ENCODE results near the gene ANK3. TPM values are rescaled to one million over a fixed set of nuclear protein-coding genes. Genes with fewer than 3 reads are reported as not detected.
A peak's percentile ranks its signal among the peaks of the same experiment; 100 is the strongest.

Gene ANK3
- total and polyA plus RNA-seq, 5 experiments from 2014 or later, result 1.2 to 9.0 (median 1.6) TPM

- POLR2A ChIA-PET, result no interaction called here
- peaks cover 0 to 10% (median 0%) of the 10 kb centered on the region in 3 donors for H3K36me3 Mint-ChIP-seq
- DNase-seq (no peak), ATAC-seq (no peak)
- no peaks in the 10 kb centered on the region for H3K4me1 Mint-ChIP-seq
- peaks cover 0 to 1% (median 0%) of the 10 kb centered on the region in 9 donors for H3K9me3 Mint-ChIP-seq
- no peak overlapping the region for H3K27ac Mint-ChIP-seq
- peaks cover 0 to 3% (median 2%) of the 10 kb centered on the region in 5 donors for H3K27me3 Mint-ChIP-seq
- no peak overlapping the region for H3K4me3 Mint-ChIP-seq
Observed at GRCh38 chr10:60406182-60406581, 16.5 kb upstream of the ANK3 start.

- ATAC-seq (no peak), DNase-seq (no peak)
- H3K9me3 Mint-ChIP-seq, result peaks cover 0 to 1% (median 0%) of the 10 kb centered on the region in 9 donors
- POLR2A ChIA-PET, result no interaction called here
- H3K27ac Mint-ChIP-seq, result no peak overlapping the region
- no peaks in the 10 kb centered on the region for H3K4me1 Mint-ChIP-seq
- H3K4me3 Mint-ChIP-seq, result no peak overlapping the region
- H3K27me3 Mint-ChIP-seq, result peaks cover 0 to 2% (median under 1%) of the 10 kb centered on the region in 5 donors
- H3K36me3 Mint-ChIP-seq, result peaks cover 0 to 4% (median 0%) of the 10 kb centered on the region in 3 donors
Observed at GRCh38 chr10:60405172-60405571, 15.5 kb upstream of the ANK3 start.

- Mint-ChIP-seq H3K9me3 (peaks cover 0 to 1% (median 0%) of the 10 kb centered on the region in 9 donors), H3K4me3 (no peak overlapping the region), H3K27ac (no peak overlapping the region), H3K36me3 (no peaks in the 10 kb centered on the region), H3K4me1 (no peaks in the 10 kb centered on the region), H3K27me3 (peaks cover 0 to 2% (median 0%) of the 10 kb centered on the region in 5 donors)
- POLR2A ChIA-PET, result no interaction called here
- ATAC-seq (no peak), DNase-seq (no peak)
Observed at GRCh38 chr10:60403168-60403873, 13.6 kb upstream of the ANK3 start.

DNA sequence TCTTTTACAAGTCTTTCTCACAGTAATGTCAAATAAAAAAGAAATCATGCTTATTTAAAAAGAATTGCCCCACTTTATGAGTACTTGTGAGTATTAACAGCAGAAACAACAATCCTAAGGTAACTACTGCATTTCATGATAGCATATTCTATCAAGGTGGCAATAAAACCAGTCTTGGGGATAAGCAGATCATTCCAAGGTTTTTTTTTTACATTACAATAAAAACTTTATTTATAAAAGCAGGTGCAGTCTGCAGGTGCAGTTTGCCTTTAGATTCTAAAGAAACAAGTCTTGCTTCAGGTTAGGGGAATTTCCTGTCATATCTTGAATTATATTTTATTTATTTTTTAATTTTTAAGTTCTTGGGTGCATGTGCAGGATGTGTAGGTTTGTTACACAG is 10.7 kb upstream of the ANK3 start:
- POLR2A ChIA-PET, result no interaction called here
- Mint-ChIP-seq H3K27me3 (peaks cover 0 to 2% (median 0%) of the 10 kb centered on the region in 5 donors), H3K4me1 (peaks cover 0 to 6% (median 4%) of the 10 kb centered on the region in 4 donors)

DNA sequence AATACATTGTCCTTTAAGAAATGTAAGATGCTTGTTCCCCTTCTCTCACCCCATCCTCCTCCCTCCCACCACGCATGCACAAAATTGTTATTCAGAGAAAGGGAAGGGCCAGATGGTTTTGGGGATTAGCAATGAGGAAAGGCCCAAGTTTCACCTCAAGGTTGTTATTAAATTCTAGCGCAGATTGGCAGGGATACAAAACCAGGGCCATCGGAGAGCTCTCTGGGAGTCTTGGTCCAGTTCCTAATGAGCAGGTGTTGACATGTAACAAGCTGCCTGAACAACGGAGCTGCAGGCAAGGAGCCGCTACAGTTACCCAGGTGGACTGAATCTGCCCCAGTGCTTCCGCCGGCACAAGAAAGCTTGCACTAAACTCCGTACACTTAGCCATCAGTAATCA is 9.7 kb upstream of the ANK3 start:
- Mint-ChIP-seq H3K36me3 (no peaks in the 10 kb centered on the region), H3K27me3 (peaks cover 0 to 2% (median 0%) of the 10 kb centered on the region in 5 donors), H3K9me3 (peaks cover 0 to 1% (median 0%) of the 10 kb centered on the region in 9 donors), H3K27ac (no peak overlapping the region), H3K4me1 (peaks cover 0 to 10% (median 8%) of the 10 kb centered on the region in 4 donors), H3K4me3 (no peak overlapping the region)
- ATAC-seq (no peak), DNase-seq (no peak)
- POLR2A ChIA-PET, result no interaction called here

More for the DNA sequence above, 10.7 kb upstream of the ANK3 start:
- no peak for ATAC-seq
- no peak overlapping the region for H3K4me3 Mint-ChIP-seq
- no peak overlapping the region for H3K27ac Mint-ChIP-seq
- DNase-seq, result no peak
- peaks cover 0 to 1% (median 0%) of the 10 kb centered on the region in 9 donors for H3K9me3 Mint-ChIP-seq
- H3K36me3 Mint-ChIP-seq, result no peaks in the 10 kb centered on the region

DNA sequence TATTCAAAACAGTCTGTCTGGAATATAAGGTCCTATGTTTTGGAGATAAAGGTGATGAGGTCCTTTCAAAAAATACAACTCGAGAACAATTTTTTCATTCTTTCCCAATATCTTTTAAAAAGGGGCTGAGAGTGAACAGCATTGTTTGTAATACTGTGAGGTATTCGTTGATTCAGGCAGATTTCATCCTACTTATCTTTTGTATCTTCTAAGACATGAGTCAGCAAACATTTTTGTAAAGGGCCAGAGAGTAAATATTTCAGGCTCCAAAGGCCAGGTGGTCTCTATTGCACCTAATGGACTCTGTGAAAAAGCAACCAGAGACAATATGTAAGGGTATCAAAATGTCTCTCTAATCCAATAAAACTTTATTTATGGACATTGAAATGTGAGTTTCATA is 8.1 kb upstream of the ANK3 start:
- Mint-ChIP-seq H3K27ac (no peak overlapping the region), H3K4me3 (no peak overlapping the region), H3K36me3 (no peaks in the 10 kb centered on the region), H3K4me1 (peaks cover 0 to 15% (median 8%) of the 10 kb centered on the region in 4 donors), H3K27me3 (peaks cover 0 to 3% (median 0%) of the 10 kb centered on the region in 5 donors), H3K9me3 (no peaks in the 10 kb centered on the region)
- ATAC-seq (no peak), DNase-seq (no peak)
- POLR2A ChIA-PET, result no interaction called here

GRCh38 chr10:60396766-60397165 is 7.1 kb upstream of the ANK3 start:
- Mint-ChIP-seq H3K9me3 (no peaks in the 10 kb centered on the region), H3K27ac (no peak overlapping the region), H3K36me3 (peaks cover 0 to 2% (median 0%) of the 10 kb centered on the region in 3 donors), H3K27me3 (peaks cover 0 to 3% (median 0%) of the 10 kb centered on the region in 5 donors), H3K4me3 (no peak overlapping the region), H3K4me1 (peaks cover 0 to 15% (median 8%) of the 10 kb centered on the region in 4 donors)
- POLR2A ChIA-PET, result no interaction called here
- DNase-seq (no peak), ATAC-seq (no peak)

GRCh38 chr10:60395711-60396110 is 6.0 kb upstream of the ANK3 start:
- H3K4me1 Mint-ChIP-seq, result peaks cover 0 to 15% (median 8%) of the 10 kb centered on the region in 4 donors
- peak overlapping the region in 2 of 10 donors; percentile 1 to 6 for H3K27ac Mint-ChIP-seq
- DNase-seq (no peak), ATAC-seq (no peak)
- H3K9me3 Mint-ChIP-seq, result no peaks in the 10 kb centered on the region
- POLR2A ChIA-PET, result no interaction called here
- peaks cover 0 to 7% (median 3%) of the 10 kb centered on the region in 3 donors for H3K36me3 Mint-ChIP-seq
- H3K4me3 Mint-ChIP-seq, result no peak overlapping the region
- peaks cover 0 to 3% (median 0%) of the 10 kb centered on the region in 5 donors for H3K27me3 Mint-ChIP-seq

DNA sequence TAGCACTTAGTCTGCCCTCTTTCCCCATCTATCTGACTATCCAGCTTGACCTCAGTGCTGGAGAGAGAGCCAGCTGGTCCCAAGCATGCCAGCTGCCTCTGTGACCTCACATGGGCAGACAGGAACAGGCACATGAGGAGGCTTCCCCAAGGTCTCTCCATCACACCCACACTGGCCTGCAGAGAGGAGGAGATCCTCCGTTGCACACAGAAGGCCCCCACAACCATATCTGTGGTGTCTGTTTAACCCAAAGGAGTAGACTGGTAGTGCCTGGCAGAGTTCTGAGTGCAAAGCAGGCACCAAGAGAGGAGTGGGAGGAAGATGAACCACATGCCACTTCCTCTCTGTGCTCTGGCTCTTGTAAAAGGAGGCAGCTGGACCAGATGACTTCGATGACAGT is 4.8 kb upstream of the ANK3 start:
- POLR2A ChIA-PET, result no interaction called here
- Mint-ChIP-seq H3K36me3 (peaks cover 0 to 12% (median 3%) of the 10 kb centered on the region in 3 donors), H3K27me3 (peaks cover 0 to 3% (median 0%) of the 10 kb centered on the region in 5 donors), H3K27ac (no peak overlapping the region), H3K4me1 (peaks cover 0 to 15% (median 9%) of the 10 kb centered on the region in 4 donors), H3K4me3 (no peak overlapping the region), H3K9me3 (no peaks in the 10 kb centered on the region)
- ATAC-seq, result peak in 1 of 2 donors; percentile 73
- peak in 1 of 10 donors; percentile 16 for DNase-seq

DNA sequence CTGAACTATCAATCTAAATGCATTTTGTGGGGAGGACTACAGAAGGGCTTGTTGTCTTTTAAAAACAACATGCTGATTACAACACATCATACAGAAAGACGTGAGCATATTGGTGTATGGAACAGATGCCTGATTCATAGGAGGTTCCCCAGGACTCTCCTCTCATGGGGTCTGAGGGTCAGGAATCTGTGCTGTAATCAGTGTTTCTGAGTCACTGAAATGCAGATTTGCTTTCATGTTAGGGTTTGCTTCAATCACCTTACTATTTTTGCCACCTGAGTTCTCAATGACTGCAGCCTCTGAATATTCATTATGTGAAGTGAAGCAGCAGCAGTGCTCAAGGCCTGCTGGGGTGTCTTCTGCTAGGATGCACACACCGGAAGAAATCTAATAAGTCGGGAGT is 550 bp upstream of the ANK3 start:
- Mint-ChIP-seq H3K4me1 (peaks cover 0 to 15% (median 11%) of the 10 kb centered on the region in 4 donors), H3K36me3 (peaks cover 0 to 12% (median 3%) of the 10 kb centered on the region in 3 donors), H3K27me3 (peaks cover 0 to 7% (median 0%) of the 10 kb centered on the region in 5 donors), H3K27ac (no peak overlapping the region), H3K9me3 (no peaks in the 10 kb centered on the region), H3K4me3 (no peak overlapping the region)
- ATAC-seq (no peak), DNase-seq (no peak)
- POLR2A ChIA-PET, result no interaction called here

GRCh38 chr10:60388709-60389301 is 870 bp downstream of the ANK3 start:
- ATAC-seq, result no peak
- Mint-ChIP-seq H3K4me3 (no peak overlapping the region), H3K4me1 (peaks cover 2 to 9% (median 8%) of the 10 kb centered on the region in 4 donors), H3K36me3 (peaks cover 0 to 12% (median 3%) of the 10 kb centered on the region in 3 donors), H3K27me3 (peaks cover 0 to 7% (median 0%) of the 10 kb centered on the region in 5 donors), H3K9me3 (no peaks in the 10 kb centered on the region), H3K27ac (no peak overlapping the region)
- POLR2A ChIA-PET, result no interaction called here
- DNase-seq, result no peak

DNA sequence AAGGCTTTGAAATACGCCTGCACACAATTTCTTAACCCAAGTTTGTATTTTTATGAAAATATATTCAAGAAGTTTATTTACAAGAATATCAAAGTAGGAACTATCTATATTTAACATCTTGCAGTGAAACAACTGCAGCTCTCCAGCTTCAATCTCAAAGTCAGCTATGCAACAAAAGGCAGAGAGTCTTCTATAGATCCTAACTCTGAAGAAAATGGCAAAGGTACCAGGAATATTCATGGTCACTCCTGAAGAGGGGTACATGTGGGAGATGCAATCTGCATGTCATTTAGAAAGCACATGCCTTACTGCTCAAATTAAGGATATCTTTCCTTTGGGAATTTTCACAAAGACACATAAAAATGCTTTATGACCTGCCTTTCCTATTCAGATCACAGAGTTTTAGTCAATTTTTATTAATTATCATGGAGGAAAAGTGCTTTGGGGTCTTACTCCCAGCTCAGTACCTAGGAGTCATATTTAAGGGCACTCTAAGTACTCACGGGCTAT is 1.5 kb downstream of the ANK3 start:
- Mint-ChIP-seq H3K27me3 (peaks cover 0 to 7% (median 0%) of the 10 kb centered on the region in 5 donors), H3K4me1 (peaks cover 2 to 9% (median 7%) of the 10 kb centered on the region in 4 donors), H3K36me3 (peaks cover 0 to 12% (median 3%) of the 10 kb centered on the region in 3 donors), H3K9me3 (no peaks in the 10 kb centered on the region), H3K4me3 (no peak overlapping the region), H3K27ac (no peak overlapping the region)
- POLR2A ChIA-PET, result no interaction called here
- DNase-seq (no peak), ATAC-seq (no peak)

GRCh38 chr10:60387531-60387930 is 2.1 kb downstream of the ANK3 start:
- POLR2A ChIA-PET, result no interaction called here
- Mint-ChIP-seq H3K4me3 (no peak overlapping the region), H3K4me1 (peaks cover 2 to 9% (median 7%) of the 10 kb centered on the region in 4 donors), H3K27ac (no peak overlapping the region), H3K27me3 (peaks cover 0 to 6% (median 0%) of the 10 kb centered on the region in 5 donors), H3K9me3 (no peaks in the 10 kb centered on the region), H3K36me3 (peaks cover 0 to 12% (median 3%) of the 10 kb centered on the region in 3 donors)
- DNase-seq (no peak), ATAC-seq (no peak)
